Liver (tissue), 3 donors: ENCODE data around the gene KLK7.

ENCODE experiments used
- CTCF ChIP-seq: fragments of 150-350 bp; IDR thresholded peaks from 2 replicates; pipeline ENCODE4 v1.5.1; 2017; ENCODE audit warnings: improper control_type of control experiment, low read depth, low read length; ENCODE audit not compliant: missing input control
- GABPA ChIP-seq, 2 donors: IDR thresholded peaks in 1 of 2; conservative IDR thresholded peaks in 1 of 2; 2 replicates each; pipeline ENCODE4 v1.6.1; 2016; ENCODE audit warnings: antibody characterized with exemption in 2 of 2, mild to moderate bottlenecking in 1 of 2, moderate library complexity in 1 of 2
- JUND ChIP-seq, 2 donors: IDR thresholded peaks; 2 replicates each; pipeline ENCODE4 v1.6.1; 2016; ENCODE audit warnings: antibody characterized with exemption in 2 of 2
- SP1 ChIP-seq: IDR thresholded peaks from 2 replicates; pipeline ENCODE4 v1.6.1; 2018; ENCODE audit warnings: antibody characterized with exemption, mild to moderate bottlenecking
- TAF1 ChIP-seq: conservative IDR thresholded peaks from 2 replicates; pipeline ENCODE4 v1.6.1; 2016; ENCODE audit warnings: antibody characterized with exemption, mild to moderate bottlenecking
- donor health status: healthy.
- donor health status: healthy.

- TF ChIP-seq CTCF (no peak), TAF1 (no peak), JUND (IDR thresholded peaks at IDR 0.05) (no peak), GABPA (IDR thresholded peaks at IDR 0.05 in 1 of 2, conservative IDR thresholded peaks at IDR 0.05 in 1 of 2) (no peak), SP1 (no peak)
Observed at GRCh38 chr19:50975766-50976165, 8.0 kb downstream of the KLK7 start.
